ENCODE data around the gene SLC15A5.

DNA sequence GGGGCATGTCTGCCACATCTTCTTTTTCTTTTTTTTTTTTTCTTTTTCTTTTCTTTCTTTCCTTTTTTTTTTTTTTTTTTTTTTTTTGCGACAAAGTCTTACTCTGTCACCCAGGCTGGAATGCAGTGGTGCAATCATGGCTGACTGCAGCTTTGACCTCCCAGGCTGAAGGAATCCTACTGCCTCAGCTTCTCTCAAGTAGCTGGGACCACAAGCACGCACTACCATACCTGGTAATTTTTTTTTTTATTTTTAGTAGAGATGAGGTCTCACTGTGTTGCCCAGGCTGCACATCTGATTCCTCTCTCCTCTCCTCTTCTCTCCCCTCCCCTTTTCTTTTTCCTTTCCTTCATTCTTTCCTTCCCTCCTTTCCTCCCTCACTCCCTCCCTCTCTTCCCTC lies 18.5 kb downstream of the SLC15A5 start:
- TF ChIP-seq, protein P1, sequence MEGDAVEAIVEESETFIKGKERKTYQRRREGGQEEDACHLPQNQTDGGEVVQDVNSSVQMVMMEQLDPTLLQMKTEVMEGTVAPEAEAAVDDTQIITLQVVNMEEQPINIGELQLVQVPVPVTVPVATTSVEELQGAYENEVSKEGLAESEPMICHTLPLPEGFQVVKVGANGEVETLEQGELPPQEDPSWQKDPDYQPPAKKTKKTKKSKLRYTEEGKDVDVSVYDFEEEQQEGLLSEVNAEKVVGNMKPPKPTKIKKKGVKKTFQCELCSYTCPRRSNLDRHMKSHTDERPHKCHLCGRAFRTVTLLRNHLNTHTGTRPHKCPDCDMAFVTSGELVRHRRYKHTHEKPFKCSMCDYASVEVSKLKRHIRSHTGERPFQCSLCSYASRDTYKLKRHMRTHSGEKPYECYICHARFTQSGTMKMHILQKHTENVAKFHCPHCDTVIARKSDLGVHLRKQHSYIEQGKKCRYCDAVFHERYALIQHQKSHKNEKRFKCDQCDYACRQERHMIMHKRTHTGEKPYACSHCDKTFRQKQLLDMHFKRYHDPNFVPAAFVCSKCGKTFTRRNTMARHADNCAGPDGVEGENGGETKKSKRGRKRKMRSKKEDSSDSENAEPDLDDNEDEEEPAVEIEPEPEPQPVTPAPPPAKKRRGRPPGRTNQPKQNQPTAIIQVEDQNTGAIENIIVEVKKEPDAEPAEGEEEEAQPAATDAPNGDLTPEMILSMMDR (IDR thresholded peaks at IDR 0.05): no peak
- no peak for TF ChIP-seq SIN3A (IDR thresholded peaks at IDR 0.05; ENCODE audit: borderline replicate concordance, insufficient read depth, low read depth, low read length)
- TF ChIP-seq POLR2AphosphoS5 (IDR thresholded peaks at IDR 0.05; ENCODE audit: low read depth, low read length): no peak
- TF ChIP-seq, protein P2, sequence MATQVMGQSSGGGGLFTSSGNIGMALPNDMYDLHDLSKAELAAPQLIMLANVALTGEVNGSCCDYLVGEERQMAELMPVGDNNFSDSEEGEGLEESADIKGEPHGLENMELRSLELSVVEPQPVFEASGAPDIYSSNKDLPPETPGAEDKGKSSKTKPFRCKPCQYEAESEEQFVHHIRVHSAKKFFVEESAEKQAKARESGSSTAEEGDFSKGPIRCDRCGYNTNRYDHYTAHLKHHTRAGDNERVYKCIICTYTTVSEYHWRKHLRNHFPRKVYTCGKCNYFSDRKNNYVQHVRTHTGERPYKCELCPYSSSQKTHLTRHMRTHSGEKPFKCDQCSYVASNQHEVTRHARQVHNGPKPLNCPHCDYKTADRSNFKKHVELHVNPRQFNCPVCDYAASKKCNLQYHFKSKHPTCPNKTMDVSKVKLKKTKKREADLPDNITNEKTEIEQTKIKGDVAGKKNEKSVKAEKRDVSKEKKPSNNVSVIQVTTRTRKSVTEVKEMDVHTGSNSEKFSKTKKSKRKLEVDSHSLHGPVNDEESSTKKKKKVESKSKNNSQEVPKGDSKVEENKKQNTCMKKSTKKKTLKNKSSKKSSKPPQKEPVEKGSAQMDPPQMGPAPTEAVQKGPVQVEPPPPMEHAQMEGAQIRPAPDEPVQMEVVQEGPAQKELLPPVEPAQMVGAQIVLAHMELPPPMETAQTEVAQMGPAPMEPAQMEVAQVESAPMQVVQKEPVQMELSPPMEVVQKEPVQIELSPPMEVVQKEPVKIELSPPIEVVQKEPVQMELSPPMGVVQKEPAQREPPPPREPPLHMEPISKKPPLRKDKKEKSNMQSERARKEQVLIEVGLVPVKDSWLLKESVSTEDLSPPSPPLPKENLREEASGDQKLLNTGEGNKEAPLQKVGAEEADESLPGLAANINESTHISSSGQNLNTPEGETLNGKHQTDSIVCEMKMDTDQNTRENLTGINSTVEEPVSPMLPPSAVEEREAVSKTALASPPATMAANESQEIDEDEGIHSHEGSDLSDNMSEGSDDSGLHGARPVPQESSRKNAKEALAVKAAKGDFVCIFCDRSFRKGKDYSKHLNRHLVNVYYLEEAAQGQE (IDR thresholded peaks at IDR 0.05; ENCODE audit: insufficient read depth in 1 of 2, low read depth in 2 of 2, low read length in 1 of 2): no peak
- no peak for TF ChIP-seq TCF7L2 (IDR thresholded peaks at IDR 0.05; ENCODE audit: low read depth, low read length)
